Panc1 (cell line): ENCODE data around the gene ZNF785. TPM values are rescaled to one million over a fixed set of nuclear protein-coding genes. Genes with fewer than 3 reads are reported as not detected.

Experiments used
- ATAC-seq: fragments of 200-7000 bp; cut with Tn5 transposase; 2 replicates; pipeline ENCODE4 v1.9.1; 2020; ENCODE audit warnings: mild to moderate bottlenecking, moderate library complexity
- BruUV-seq: library from RNA; stranded (reverse); fragments of 400-500 nt; replicated peaks from 2 replicates; lab custom pipeline; 2021; lab: Mats Ljungman, UMichigan
- CTCF ChIA-PET: fragments of 300-600 bp; sonication (Branson Sonifier 250); formaldehyde crosslinking; loops from one replicate; lab custom pipeline; 2022; ENCODE audit warnings: antibody characterized with exemption; lab: Charles Lee
- POLR2A ChIA-PET: fragments of 300-600 bp; sonication (Branson Sonifier 250); formaldehyde crosslinking; loops from one replicate; lab custom pipeline; 2022; ENCODE audit warnings: antibody characterized with exemption; lab: Charles Lee
- DNase-seq: peaks from one replicate; pipeline ENCODE4 v3.0.0-alpha.2; 2010; ENCODE audit warnings: low read depth, low spot score
- H3K27ac ChIP-seq: 2 replicates; pipeline ENCODE4 v1.5.1; 2011; ENCODE audit warnings: mild to moderate bottlenecking, low read length, inconsistent platforms
- H3K27me3 ChIP-seq: fragments of 200-500 bp; sonication (Bioruptor generic); 2 replicates; pipeline ENCODE4 v1.6.0; 2014; ENCODE audit warnings: low read length, inconsistent platforms; ENCODE audit not compliant: control insufficient read depth, insufficient read depth
- H3K36me3 ChIP-seq: fragments of 200-500 bp; sonication (Bioruptor generic); 2 replicates; pipeline ENCODE4 v1.5.1; 2014; ENCODE audit warnings: inconsistent platforms, mild to moderate bottlenecking, low read length, moderate library complexity; ENCODE audit not compliant: control insufficient read depth, insufficient read depth
- H3K4me1 ChIP-seq: 2 replicates; pipeline ENCODE4 v1.5.1; 2011; ENCODE audit warnings: inconsistent platforms, mild to moderate bottlenecking, low read length, moderate library complexity; ENCODE audit not compliant: control insufficient read depth, insufficient read depth
- H3K4me3 ChIP-seq, 2 experiments: 2 replicates each; pipeline ENCODE4 v1.5.1; 2011 to 2012; ENCODE audit warnings: low read depth in 2 of 2, low read length in 2 of 2, mild to moderate bottlenecking in 2 of 2, inconsistent platforms in 1 of 2, moderate library complexity in 1 of 2
- H3K9me3 ChIP-seq: fragments of 200-500 bp; sonication (Bioruptor generic); 2 replicates; pipeline ENCODE4 v1.5.1; 2014; ENCODE audit warnings: low read depth, mild to moderate bottlenecking, inconsistent platforms, low read length, moderate library complexity; ENCODE audit not compliant: control insufficient read depth, insufficient read depth
- CTCF ChIP-seq: fragments of 450-650 bp; IDR thresholded peaks from 2 replicates; pipeline ENCODE4 v1.5.1; 2017; ENCODE audit warnings: mild to moderate bottlenecking
- POLR2AphosphoS5 ChIP-seq: IDR thresholded peaks from 2 replicates; pipeline ENCODE4 v1.6.1; 2012; ENCODE audit warnings: mild to moderate bottlenecking, low read depth, low read length, moderate library complexity
- REST ChIP-seq, 2 experiments: IDR thresholded peaks; 2 replicates each; pipeline ENCODE4 v1.6.1; 2011 to 2012; ENCODE audit warnings: low read depth in 2 of 2, control low read depth in 1 of 2, low read length in 1 of 2, mild to moderate bottlenecking in 1 of 2, moderate library complexity in 1 of 2; ENCODE audit not compliant: insufficient read depth in 1 of 2
- SIN3A ChIP-seq: IDR thresholded peaks from 2 replicates; pipeline ENCODE4 v1.6.1; 2012; ENCODE audit warnings: low read depth, mild to moderate bottlenecking, low read length, moderate library complexity, borderline replicate concordance; ENCODE audit not compliant: insufficient read depth
- TCF7L2 ChIP-seq: IDR thresholded peaks from 2 replicates; pipeline ENCODE4 v1.6.1; 2011; ENCODE audit warnings: mild to moderate bottlenecking, low read depth, low read length, inconsistent platforms
- in situ Hi-C: cut with HindIII; loops from 2 replicates; pipeline ENCODE4 v1.10.0; 2016; ENCODE audit warnings: low sequenced_read_pairs, low pct_unique_long_range_greater_than_20kb
- intact Hi-C: fragments of 100-400 bp; cut with micrococcal nuclease; formaldehyde crosslinking; loops from one replicate; pipeline ENCODE4 v1.10.0; 2022; ENCODE audit not compliant: unreplicated experiment
- total RNA-seq: library from RNA; stranded (reverse); gene quantifications from one replicate; pipeline ENCODE4 v1.2.1, GENCODE V29; 2021; ENCODE audit not compliant: unreplicated experiment

Gene ZNF785
- total RNA-seq, 1 experiment from 2014 or later = 6.2 TPM

GRCh38 chr16:30534368-30535105 is 51.0 kb downstream of the ZNF785 start, which contains the start of gene ZNF747:
ZNF747 (minus strand) TSS chr16:30534858; CDS start chr16:30534679, 179 bp downstream.
- ATAC-seq = peak; percentile 91
- BruUV-seq = TSS peak; percentile 79
- Histone ChIP-seq H3K36me3 (no peaks in the 10 kb centered on the region), H3K4me3 (peak within 1 kb of the TSS; percentile 58 to 67), H3K27ac (peak within 1 kb of the TSS; percentile 99), H3K9me3 (no peaks in the 10 kb centered on the region), H3K27me3 (no peaks in the 10 kb centered on the region), H3K4me1 (peaks cover 15% of the 10 kb centered on the region)
- no peak for DNase-seq
- ChIA-PET POLR2A (no interaction called here), CTCF (interaction anchor here (1.6 kb wide), 1 partner anchor 104 kb away, joined by 5 read pairs; the partner anchor contains the start of gene DCTPP1)
- intact Hi-C loops = no loop called here
- in situ Hi-C loops = no loop called here
- TF ChIP-seq REST (IDR thresholded peaks at IDR 0.05; ENCODE audit: insufficient read depth in 1 of 2, low read depth in 2 of 2, low read length in 1 of 2) = no peak
- peak; percentile 90 for TF ChIP-seq POLR2AphosphoS5
- TF ChIP-seq TCF7L2 = peak; percentile 92
- no peak; the same call in 1 of the 2 replicates for TF ChIP-seq CTCF
- peak; percentile 72; the same call in 1 of the 2 replicates for TF ChIP-seq SIN3A

- Histone ChIP-seq H3K27me3 (no peaks in the 10 kb centered on the region), H3K4me1 (peaks cover 15% of the 10 kb centered on the region), H3K4me3 (peak overlapping the region; percentile 58 to 67), H3K27ac (peak overlapping the region; percentile 99), H3K9me3 (no peaks in the 10 kb centered on the region), H3K36me3 (no peaks in the 10 kb centered on the region)
- no peak for DNase-seq
- in situ Hi-C loops = no loop called here
- peak; percentile 58 for ATAC-seq
- ChIA-PET POLR2A (no interaction called here), CTCF (no interaction called here)
- intact Hi-C loops = no loop called here
- BruUV-seq = no TSS peak
- TF ChIP-seq TCF7L2 (no peak), CTCF (no peak), SIN3A (no peak), POLR2AphosphoS5 (no peak), REST (IDR thresholded peaks at IDR 0.05; ENCODE audit: insufficient read depth in 1 of 2, low read depth in 2 of 2, low read length in 1 of 2) (no peak)
These were observed 51.6 kb downstream of the ZNF785 start for GRCh38 chr16:30533748-30534367.
